ENCODE measurements around the gene FAM167B. TPM values are rescaled to one million over a fixed set of nuclear protein-coding genes. Genes with fewer than 3 reads are reported as not detected.

Gene FAM167B
- total and polyA plus RNA-seq, 7 experiments from 2014 or later = 0.48 to 2.0 (median 1.4) TPM; not detected in 2

DNA sequence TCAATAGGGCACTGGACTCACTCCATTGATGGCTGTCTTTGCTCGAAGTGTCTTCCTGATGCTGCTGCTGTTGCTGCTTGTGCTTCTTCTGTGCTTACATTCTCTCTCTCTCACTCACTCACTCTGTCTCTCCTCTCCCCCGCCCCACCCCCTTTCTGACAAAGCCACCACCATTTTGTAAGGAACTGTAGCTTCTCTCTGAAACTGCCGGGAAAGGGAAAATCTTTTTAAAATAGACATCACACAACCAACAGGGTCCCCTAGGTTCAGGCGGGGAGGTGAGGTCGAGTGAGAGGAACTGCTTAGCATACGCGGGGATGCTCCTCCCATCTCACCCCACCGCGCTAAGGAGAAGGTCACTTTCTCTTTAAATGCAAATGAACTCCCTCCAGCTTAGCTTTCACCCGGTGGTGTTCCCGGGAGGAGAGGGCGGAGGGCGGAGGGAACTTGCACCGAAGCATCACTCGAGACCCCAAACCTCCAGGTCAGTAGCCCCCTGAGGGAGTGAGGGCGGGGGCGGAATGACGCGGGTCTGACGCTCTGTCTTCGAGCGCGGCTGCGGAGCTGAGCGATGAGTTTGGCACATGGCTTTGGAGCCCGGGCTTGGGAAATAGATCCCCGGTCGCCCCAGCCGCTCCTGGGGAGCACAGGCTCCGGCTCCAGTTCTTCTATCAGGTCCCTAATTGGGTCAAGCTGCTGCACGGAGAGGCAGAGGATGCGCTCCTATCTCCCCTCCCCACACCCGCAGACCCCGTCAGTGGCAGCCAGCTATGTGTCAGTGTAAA lies 46.6 kb upstream of the FAM167B start, which contains the start of gene CCDC28B:
TSS of gene CCDC28B (plus strand) at position 370 of the 785 bp plus-strand sequence. CDS start 1,341 bp downstream, outside the sequence.
- H3K36me3 ChIP-seq (ENCODE audit: control insufficient read depth in 2 of 3, insufficient read depth in 3 of 3, low read length in 3 of 3) = peaks cover 0 to 17% (median 0%) of the 10 kb centered on the region in 3 experiments
- ATAC-seq (peak; percentile 59), DNase-seq (peak; percentile 35 to 71 (median 62))
- H3K27ac Mint-ChIP-seq = peak within 1 kb of the TSS; percentile 72 to 98 (median 91)
- H3K27ac ChIP-seq (ENCODE audit: low read depth, low read length) = peak within 1 kb of the TSS; percentile 99
- H3K27me3 Mint-ChIP-seq = no peaks in the 10 kb centered on the region
- intact Hi-C loops (cut with micrococcal nuclease) = loop anchor here (1.0 to 10.0 kb wide), 17 partner anchors 20 to 556 kb away; partner anchors contain the start of genes BSDC1 (in 2 of the 2), EIF3I (in 2 of the 2), KHDRBS1 (in 2 of the 2) and KPNA6 (in 2 of the 2)
- peak within 1 kb of the TSS; percentile 78 to 99 (median 94) for H3K4me3 Mint-ChIP-seq
- peaks cover 41 to 73% (median 60%) of the 10 kb centered on the region in 7 donors for H3K4me1 Mint-ChIP-seq
- H3K9me3 Mint-ChIP-seq = no peaks in the 10 kb centered on the region
- no peaks in the 10 kb centered on the region for H3K9me3 ChIP-seq (ENCODE audit: control insufficient read depth in 2 of 3, low read length in 3 of 3)
- POLR2A ChIA-PET = interaction anchor here (0.6 to 7.7 kb wide), 17 partner anchors 10 to 450 kb away, joined by 3 to 49 read pairs (median 4); partner anchors contain the start of genes HDAC1, KPNA6, MARCKSL1 and RBBP4
- no peaks in the 10 kb centered on the region for H3K27me3 ChIP-seq (ENCODE audit: control insufficient read depth in 2 of 2, insufficient read depth in 2 of 2, low read length in 2 of 2)
- H3K4me3 ChIP-seq (ENCODE audit: low read length) = peak within 1 kb of the TSS; percentile 96
- H3K36me3 Mint-ChIP-seq = peaks cover 0 to 21% (median 3%) of the 10 kb centered on the region in 5 donors
- CTCF ChIA-PET = interaction anchor here (0.5 to 1.9 kb wide), 5 partner anchors 15 to 200 kb away, joined by 3 to 10 read pairs (median 4); partner anchors contain the start of genes LCK and TXLNA
- H3K4me1 ChIP-seq (ENCODE audit: control insufficient read depth in 2 of 2, insufficient read depth in 2 of 2, low read length in 2 of 2) = peaks cover 32 to 35% of the 10 kb centered on the region in 2 donors

DNA sequence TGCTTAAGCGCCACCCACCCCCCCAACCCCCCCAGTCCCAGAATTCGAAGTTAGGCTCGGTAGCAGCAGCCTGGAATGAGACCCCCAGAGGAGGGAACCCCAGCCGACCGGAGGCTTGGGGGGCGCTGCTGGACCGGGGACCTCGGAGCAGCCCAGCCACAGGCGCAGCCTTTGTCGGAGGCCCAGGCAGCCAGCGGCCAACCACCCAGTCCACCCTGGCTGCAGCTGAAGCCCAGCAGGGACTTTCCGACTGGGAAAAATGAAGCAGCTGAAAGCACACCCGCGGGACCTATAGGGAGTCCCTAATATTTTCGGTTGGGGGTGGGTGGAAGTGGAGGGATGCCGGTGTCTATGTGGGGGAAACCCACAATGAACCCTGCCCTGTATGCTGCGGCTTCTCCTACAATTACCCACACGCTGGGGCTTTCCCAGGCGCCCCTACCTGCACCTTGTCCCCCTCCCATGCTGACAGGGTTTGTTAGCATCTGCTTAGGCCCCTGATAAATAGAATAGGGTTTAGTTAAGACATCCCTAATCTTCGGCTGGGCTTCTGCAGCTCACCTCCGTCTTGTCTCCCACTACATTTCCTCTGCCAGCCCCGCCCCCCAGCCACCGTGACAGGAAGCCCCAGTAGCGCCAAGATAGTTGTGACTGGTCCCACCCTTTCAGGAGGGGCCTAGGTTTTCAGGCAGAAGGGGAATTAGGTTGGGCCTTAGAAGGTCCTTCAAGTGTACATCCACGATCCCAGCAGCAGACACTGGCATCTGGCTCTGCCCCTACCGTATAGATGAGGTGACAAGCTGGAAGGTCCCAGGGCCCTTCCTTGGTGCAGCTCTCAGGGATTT lies 45.8 kb upstream of the FAM167B start:
- H3K36me3 Mint-ChIP-seq = peaks cover 0 to 17% (median 2%) of the 10 kb centered on the region in 5 donors
- ChIA-PET POLR2A (interaction anchor here (0.6 to 7.7 kb wide), 17 partner anchors 10 to 449 kb away, joined by 3 to 49 read pairs (median 4); partner anchors contain the start of genes HDAC1, KPNA6, MARCKSL1 and RBBP4), CTCF (interaction anchor here (0.5 to 1.9 kb wide), 5 partner anchors 15 to 199 kb away, joined by 3 to 10 read pairs (median 4); partner anchors contain the start of genes LCK and TXLNA)
- H3K4me1 Mint-ChIP-seq = peaks cover 37 to 70% (median 56%) of the 10 kb centered on the region in 7 donors
- no peaks in the 10 kb centered on the region for H3K9me3 Mint-ChIP-seq
- H3K4me1 ChIP-seq (ENCODE audit: control insufficient read depth in 2 of 2, insufficient read depth in 2 of 2, low read length in 2 of 2) = peaks cover 30 to 32% of the 10 kb centered on the region in 2 donors
- H3K27me3 ChIP-seq (ENCODE audit: control insufficient read depth in 2 of 2, insufficient read depth in 2 of 2, low read length in 2 of 2) = no peaks in the 10 kb centered on the region
- DNase-seq (peak; percentile 51 to 88 (median 78)), ATAC-seq (peak; percentile 82)
- intact Hi-C loops (cut with micrococcal nuclease) = loop anchor here (1.0 to 10.0 kb wide), 11 partner anchors 21 to 556 kb away; partner anchors contain the start of genes BSDC1 (in 1 of the 2), EIF3I (in 1 of the 2), HDAC1 (in 1 of the 2) and KHDRBS1 (in 1 of the 2)
- no peaks in the 10 kb centered on the region for H3K9me3 ChIP-seq (ENCODE audit: control insufficient read depth in 2 of 3, low read length in 3 of 3)
- H3K4me3 ChIP-seq (ENCODE audit: low read length) = peak overlapping the region; percentile 96
- H3K4me3 Mint-ChIP-seq = peak overlapping the region; percentile 78 to 99 (median 94)
- H3K27ac Mint-ChIP-seq = peak overlapping the region; percentile 72 to 98 (median 91)
- peak overlapping the region; percentile 99 for H3K27ac ChIP-seq (ENCODE audit: low read depth, low read length)
- no peaks in the 10 kb centered on the region for H3K27me3 Mint-ChIP-seq
- H3K36me3 ChIP-seq (ENCODE audit: control insufficient read depth in 2 of 3, insufficient read depth in 3 of 3, low read length in 3 of 3) = peaks cover 0 to 16% (median 0%) of the 10 kb centered on the region in 3 experiments

DNA sequence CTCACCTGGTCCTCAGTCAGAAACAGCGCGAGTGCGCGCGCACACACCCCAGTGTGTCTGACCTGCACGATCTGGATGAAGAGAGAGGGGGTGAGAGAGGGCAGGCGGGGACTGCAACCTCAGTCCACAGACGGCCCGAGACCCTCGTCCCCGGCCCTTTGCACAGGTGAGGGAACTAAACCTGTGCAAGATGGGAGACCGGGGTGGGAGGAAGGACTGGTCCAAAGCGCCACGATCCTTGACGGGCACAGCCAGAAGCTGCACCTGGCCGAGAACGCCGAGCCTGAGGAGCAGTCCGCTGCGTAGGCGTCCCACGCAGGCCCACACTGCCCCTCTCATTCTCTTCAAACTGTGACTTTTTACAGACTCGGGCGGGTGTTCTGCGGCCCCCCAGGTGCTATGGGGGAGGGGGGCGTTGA lies 42.1 kb upstream of the FAM167B start:
- Mint-ChIP-seq H3K36me3 (peaks cover 0 to 4% (median 0%) of the 10 kb centered on the region in 5 donors), H3K27ac (peak overlapping the region in 8 of 9 donors; percentile 31 to 95 (median 88)), H3K9me3 (no peaks in the 10 kb centered on the region), H3K27me3 (no peaks in the 10 kb centered on the region), H3K4me1 (peaks cover 22 to 49% (median 39%) of the 10 kb centered on the region in 7 donors), H3K4me3 (peak overlapping the region in 9 of 10 donors; percentile 65 to 91 (median 88))
- intact Hi-C loops (cut with micrococcal nuclease) = loop anchor here (1.0 to 10.0 kb wide), 7 partner anchors 17 to 560 kb away; partner anchors contain the start of genes BSDC1 (in 1 of the 2), EIF3I (in 1 of the 2), KHDRBS1 (in 1 of the 2) and PEF1 (in 1 of the 2)
- CTCF ChIA-PET = interaction anchor here (1.0 to 2.1 kb wide), 2 partner anchors 10 to 44 kb away, joined by 3 to 7 read pairs; no protein-coding TSS in a partner anchor
- DNase-seq (no peak), ATAC-seq (no peak)
- POLR2A ChIA-PET = interaction anchor here (1.0 to 4.0 kb wide), 9 partner anchors 10 to 189 kb away, joined by 3 to 18 read pairs (median 6); partner anchors contain the start of genes BSDC1, HDAC1 and MARCKSL1
- Histone ChIP-seq H3K36me3 (ENCODE audit: control insufficient read depth in 2 of 3, insufficient read depth in 3 of 3, low read length in 3 of 3) (peaks cover 0 to 16% (median 0%) of the 10 kb centered on the region in 3 experiments), H3K4me3 (ENCODE audit: low read length) (peak overlapping the region; percentile 81), H3K27ac (ENCODE audit: low read depth, low read length) (peak overlapping the region; percentile 80), H3K4me1 (ENCODE audit: control insufficient read depth in 2 of 2, insufficient read depth in 2 of 2, low read length in 2 of 2) (peaks cover 20 to 28% of the 10 kb centered on the region in 2 donors), H3K27me3 (ENCODE audit: control insufficient read depth in 2 of 2, insufficient read depth in 2 of 2, low read length in 2 of 2) (no peaks in the 10 kb centered on the region), H3K9me3 (ENCODE audit: control insufficient read depth in 2 of 3, low read length in 3 of 3) (no peaks in the 10 kb centered on the region)

DNA sequence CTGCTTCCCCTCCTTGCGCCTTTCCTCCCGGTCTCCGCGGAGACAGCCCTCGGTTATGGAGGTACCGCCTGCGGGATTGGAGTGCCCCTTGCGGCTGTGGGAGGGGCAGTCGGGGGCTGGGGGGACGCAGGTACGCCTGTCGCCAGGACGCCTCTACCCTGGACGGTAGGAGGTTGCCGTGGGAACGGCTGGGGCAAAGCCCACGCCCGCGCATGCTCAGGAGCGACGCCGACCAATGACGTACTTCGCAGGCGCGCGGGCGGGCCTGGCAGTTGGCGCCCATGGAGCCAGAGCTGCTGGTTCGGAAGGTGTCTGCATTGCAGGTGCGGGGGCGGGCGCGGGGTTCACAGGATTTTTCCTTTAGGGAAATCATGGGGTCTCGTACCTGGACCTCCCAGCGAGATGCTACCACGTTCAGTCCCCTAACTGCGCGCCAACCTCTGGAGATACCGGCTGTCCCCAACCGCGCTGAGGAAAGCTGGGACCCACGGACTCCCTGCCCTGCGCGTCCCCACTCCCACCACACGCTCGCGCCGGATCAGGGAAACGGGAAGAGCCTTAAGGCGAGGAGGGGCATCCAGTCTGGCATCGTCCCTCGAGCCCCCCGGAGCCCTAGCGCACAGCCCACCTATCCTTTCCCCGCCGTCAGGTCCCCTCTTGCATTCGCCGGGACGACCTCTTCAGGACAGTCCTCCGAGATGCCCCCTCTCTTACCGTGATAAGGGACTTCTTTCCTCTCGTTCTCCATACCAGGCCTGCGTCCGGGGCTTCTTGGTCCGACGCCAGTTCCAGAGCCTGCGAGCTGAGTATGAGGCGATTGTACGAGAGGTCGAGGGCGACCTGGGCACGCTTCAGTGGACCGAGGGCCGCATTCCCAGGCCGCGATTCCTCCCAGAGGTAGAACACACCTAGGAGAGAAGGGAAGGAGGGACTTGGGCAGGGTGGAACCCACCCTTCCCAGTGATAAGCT lies 41.3 kb upstream of the FAM167B start, which contains the start of gene IQCC:
TSS of gene IQCC (plus strand) at position 271 of the 970 bp plus-strand sequence. CDS start at position 282, 11 bp downstream.
- peaks cover 18 to 28% of the 10 kb centered on the region in 2 donors for H3K4me1 ChIP-seq (ENCODE audit: control insufficient read depth in 2 of 2, insufficient read depth in 2 of 2, low read length in 2 of 2)

More for the DNA sequence above, 41.3 kb upstream of the FAM167B start, which contains the start of gene IQCC:
- DNase-seq (peak; percentile 77 to 89 (median 83)), ATAC-seq (peak; percentile 77)
- Mint-ChIP-seq H3K27me3 (no peaks in the 10 kb centered on the region), H3K27ac (peak within 1 kb of the TSS; percentile 42 to 95 (median 86)), H3K4me1 (peaks cover 17 to 45% (median 33%) of the 10 kb centered on the region in 7 donors), H3K36me3 (peaks cover 0 to 4% (median 0%) of the 10 kb centered on the region in 5 donors), H3K9me3 (no peaks in the 10 kb centered on the region), H3K4me3 (peak within 1 kb of the TSS; percentile 80 to 91 (median 88))
- Histone ChIP-seq H3K27ac (ENCODE audit: low read depth, low read length) (peak within 1 kb of the TSS; percentile 80), H3K27me3 (ENCODE audit: control insufficient read depth in 2 of 2, insufficient read depth in 2 of 2, low read length in 2 of 2) (no peaks in the 10 kb centered on the region), H3K4me3 (ENCODE audit: low read length) (peak within 1 kb of the TSS; percentile 81), H3K9me3 (ENCODE audit: control insufficient read depth in 2 of 3, low read length in 3 of 3) (no peaks in the 10 kb centered on the region), H3K36me3 (ENCODE audit: control insufficient read depth in 2 of 3, insufficient read depth in 3 of 3, low read length in 3 of 3) (peaks cover 0 to 12% (median 0%) of the 10 kb centered on the region in 3 experiments)
- POLR2A ChIA-PET = interaction anchor here (0.7 to 4.0 kb wide), 12 partner anchors 10 to 189 kb away, joined by 3 to 18 read pairs (median 5); partner anchors contain the start of genes BSDC1, EIF3I, HDAC1 and KPNA6
- CTCF ChIA-PET = interaction anchor here (0.6 to 2.1 kb wide), 5 partner anchors 9 to 194 kb away, joined by 3 to 7 read pairs (median 4); no protein-coding TSS in a partner anchor
- intact Hi-C loops (cut with micrococcal nuclease) = loop anchor here (1.0 to 10.0 kb wide), 5 partner anchors 17 to 561 kb away; partner anchors contain the start of genes EIF3I (in 1 of the 2), KHDRBS1 (in 1 of the 2), PEF1 (in 1 of the 2) and TMEM234 (in 1 of the 2)

Data from naive thymus-derived CD4-positive, alpha-beta T cell (primary cell).